ENCODE measurements around the gene AMOT. TPM values are rescaled to one million over a fixed set of nuclear protein-coding genes. Genes with fewer than 3 reads are reported as not detected.

The AMOT gene, protein sequence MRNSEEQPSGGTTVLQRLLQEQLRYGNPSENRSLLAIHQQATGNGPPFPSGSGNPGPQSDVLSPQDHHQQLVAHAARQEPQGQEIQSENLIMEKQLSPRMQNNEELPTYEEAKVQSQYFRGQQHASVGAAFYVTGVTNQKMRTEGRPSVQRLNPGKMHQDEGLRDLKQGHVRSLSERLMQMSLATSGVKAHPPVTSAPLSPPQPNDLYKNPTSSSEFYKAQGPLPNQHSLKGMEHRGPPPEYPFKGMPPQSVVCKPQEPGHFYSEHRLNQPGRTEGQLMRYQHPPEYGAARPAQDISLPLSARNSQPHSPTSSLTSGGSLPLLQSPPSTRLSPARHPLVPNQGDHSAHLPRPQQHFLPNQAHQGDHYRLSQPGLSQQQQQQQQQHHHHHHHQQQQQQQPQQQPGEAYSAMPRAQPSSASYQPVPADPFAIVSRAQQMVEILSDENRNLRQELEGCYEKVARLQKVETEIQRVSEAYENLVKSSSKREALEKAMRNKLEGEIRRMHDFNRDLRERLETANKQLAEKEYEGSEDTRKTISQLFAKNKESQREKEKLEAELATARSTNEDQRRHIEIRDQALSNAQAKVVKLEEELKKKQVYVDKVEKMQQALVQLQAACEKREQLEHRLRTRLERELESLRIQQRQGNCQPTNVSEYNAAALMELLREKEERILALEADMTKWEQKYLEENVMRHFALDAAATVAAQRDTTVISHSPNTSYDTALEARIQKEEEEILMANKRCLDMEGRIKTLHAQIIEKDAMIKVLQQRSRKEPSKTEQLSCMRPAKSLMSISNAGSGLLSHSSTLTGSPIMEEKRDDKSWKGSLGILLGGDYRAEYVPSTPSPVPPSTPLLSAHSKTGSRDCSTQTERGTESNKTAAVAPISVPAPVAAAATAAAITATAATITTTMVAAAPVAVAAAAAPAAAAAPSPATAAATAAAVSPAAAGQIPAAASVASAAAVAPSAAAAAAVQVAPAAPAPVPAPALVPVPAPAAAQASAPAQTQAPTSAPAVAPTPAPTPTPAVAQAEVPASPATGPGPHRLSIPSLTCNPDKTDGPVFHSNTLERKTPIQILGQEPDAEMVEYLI
- 10 to 100 TPM in 1 of 3 donors, 1 to 10 TPM in 2; 7.1 to 15.8 (median 9.3) TPM for total RNA-seq
- 7.4 TPM for total RNA-seq (2013)

DNA sequence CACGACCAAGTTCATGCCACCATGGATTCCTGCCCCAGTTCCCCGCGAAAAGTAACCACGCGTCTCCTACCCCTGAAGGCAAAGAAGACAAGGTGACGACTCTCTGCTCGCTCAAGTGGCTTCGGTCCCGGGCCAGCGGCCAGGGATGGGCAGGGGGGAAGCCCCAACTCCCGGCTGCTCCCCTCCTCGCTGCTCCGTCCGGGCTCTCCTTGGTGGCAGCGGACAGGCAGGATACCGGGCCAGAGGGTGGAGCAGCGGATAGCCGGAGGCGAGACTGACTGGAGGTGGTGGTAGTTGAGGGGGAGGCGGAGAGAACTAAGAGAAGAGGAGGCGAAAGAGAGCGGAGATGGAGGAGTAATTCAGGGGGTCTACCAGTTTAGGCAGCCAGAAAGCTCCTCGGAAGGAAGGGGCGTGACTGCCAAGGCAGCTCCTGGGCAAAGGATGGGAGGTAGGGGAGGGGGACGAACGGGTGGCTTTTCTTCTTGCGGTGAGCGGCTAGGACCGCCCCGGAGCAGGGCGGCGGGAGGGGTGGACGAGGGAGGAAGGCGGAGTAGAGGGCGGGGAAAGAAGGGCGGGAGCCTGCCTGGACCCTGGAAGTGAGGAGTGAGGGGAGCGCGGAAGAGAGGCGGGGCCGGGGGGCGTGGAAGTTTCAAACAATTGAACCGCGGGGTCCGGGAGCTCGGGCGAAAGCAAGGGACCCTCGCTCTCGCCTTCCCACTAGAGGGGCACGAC lies at the start of gene AMOT:
Gene AMOT (minus strand): TSS at position 450 of the 732 bp plus-strand sequence. CDS start 17,705 bp downstream, outside the sequence.
- Mint-ChIP-seq H3K27ac (peak within 1 kb of the TSS; percentile 67 to 89), H3K27me3 (ENCODE audit: low read depth in 2 of 2) (peaks cover 2 to 47% of the 10 kb centered on the region in 2 donors), H3K4me3 (peak within 1 kb of the TSS; percentile 91), H3K36me3 (no peaks in the 10 kb centered on the region), H3K9me3 (no peaks in the 10 kb centered on the region), H3K4me1 (peaks cover 19 to 28% of the 10 kb centered on the region in 2 donors)
- intact Hi-C loops (cut with micrococcal nuclease), result no loop called here
- Histone ChIP-seq H3K27ac (ENCODE audit: low read length) (peak within 1 kb of the TSS; percentile 57), H3K4me3 (ENCODE audit: low read length) (peak within 1 kb of the TSS; percentile 95), H3K4me1 (ENCODE audit: control insufficient read depth, insufficient read depth, low read length) (peaks cover 8% of the 10 kb centered on the region), H3K27me3 (ENCODE audit: control insufficient read depth, insufficient read depth, low read length) (no peaks in the 10 kb centered on the region), H3K36me3 (ENCODE audit: control insufficient read depth, insufficient read depth, low read length) (no peaks in the 10 kb centered on the region), H3K9me3 (ENCODE audit: control insufficient read depth, insufficient read depth, low read length) (no peaks in the 10 kb centered on the region)
- WGBS (ENCODE audit: insufficient coverage), result under 1% methylated on average over 49 of the region's 49 CpGs
- TF ChIP-seq, protein P1, sequence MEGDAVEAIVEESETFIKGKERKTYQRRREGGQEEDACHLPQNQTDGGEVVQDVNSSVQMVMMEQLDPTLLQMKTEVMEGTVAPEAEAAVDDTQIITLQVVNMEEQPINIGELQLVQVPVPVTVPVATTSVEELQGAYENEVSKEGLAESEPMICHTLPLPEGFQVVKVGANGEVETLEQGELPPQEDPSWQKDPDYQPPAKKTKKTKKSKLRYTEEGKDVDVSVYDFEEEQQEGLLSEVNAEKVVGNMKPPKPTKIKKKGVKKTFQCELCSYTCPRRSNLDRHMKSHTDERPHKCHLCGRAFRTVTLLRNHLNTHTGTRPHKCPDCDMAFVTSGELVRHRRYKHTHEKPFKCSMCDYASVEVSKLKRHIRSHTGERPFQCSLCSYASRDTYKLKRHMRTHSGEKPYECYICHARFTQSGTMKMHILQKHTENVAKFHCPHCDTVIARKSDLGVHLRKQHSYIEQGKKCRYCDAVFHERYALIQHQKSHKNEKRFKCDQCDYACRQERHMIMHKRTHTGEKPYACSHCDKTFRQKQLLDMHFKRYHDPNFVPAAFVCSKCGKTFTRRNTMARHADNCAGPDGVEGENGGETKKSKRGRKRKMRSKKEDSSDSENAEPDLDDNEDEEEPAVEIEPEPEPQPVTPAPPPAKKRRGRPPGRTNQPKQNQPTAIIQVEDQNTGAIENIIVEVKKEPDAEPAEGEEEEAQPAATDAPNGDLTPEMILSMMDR (IDR thresholded peaks at IDR 0.05), result no peak
- ATAC-seq (peak; percentile 46 to 73 (median 59)), DNase-seq (peak; percentile 39 to 76)

DNA sequence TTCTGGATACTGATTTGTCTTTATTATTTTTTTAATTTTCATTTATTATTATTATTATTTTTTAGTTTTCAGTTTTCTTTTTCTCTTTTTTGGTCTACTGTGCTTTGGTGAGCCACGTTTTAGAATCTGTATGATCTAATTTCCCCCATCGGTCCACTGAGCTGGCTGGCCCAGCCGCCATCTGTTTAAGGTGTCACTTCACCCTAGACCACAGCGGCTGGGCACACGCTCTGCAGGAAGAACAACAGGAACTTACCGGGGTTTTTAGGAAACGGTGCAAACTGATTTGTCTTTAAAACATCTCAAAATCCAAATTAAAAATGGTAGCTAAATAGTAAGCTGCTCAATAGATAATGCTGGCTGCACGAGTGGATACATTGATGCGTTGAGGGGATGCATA lies 48.8 kb upstream of the AMOT start:
- ATAC-seq (peak in 2 of 3 donors; percentile 47 to 84), DNase-seq (no peak)
- H3K4me1 Mint-ChIP-seq, result peaks cover 24 to 29% of the 10 kb centered on the region in 2 donors
- no peaks in the 10 kb centered on the region for H3K9me3 Mint-ChIP-seq
- Histone ChIP-seq H3K36me3 (ENCODE audit: control insufficient read depth, insufficient read depth, low read length) (no peaks in the 10 kb centered on the region), H3K27ac (ENCODE audit: low read length) (no peak overlapping the region), H3K4me1 (ENCODE audit: control insufficient read depth, insufficient read depth, low read length) (peaks cover 15% of the 10 kb centered on the region), H3K4me3 (ENCODE audit: low read length) (no peak overlapping the region), H3K9me3 (ENCODE audit: control insufficient read depth, insufficient read depth, low read length) (no peaks in the 10 kb centered on the region), H3K27me3 (ENCODE audit: control insufficient read depth, insufficient read depth, low read length) (no peaks in the 10 kb centered on the region)
- peak overlapping the region; percentile 57 to 65 for H3K27ac Mint-ChIP-seq
- peaks cover 0 to 10% of the 10 kb centered on the region in 2 donors for H3K27me3 Mint-ChIP-seq (ENCODE audit: low read depth in 2 of 2)
- TF ChIP-seq, protein P1 (IDR thresholded peaks at IDR 0.05), result no peak
- 0% methylated on average over 4 of the region's 9 CpGs for WGBS (ENCODE audit: insufficient coverage)
- intact Hi-C loops (cut with micrococcal nuclease), result no loop called here
- no peaks in the 10 kb centered on the region for H3K36me3 Mint-ChIP-seq
- H3K4me3 Mint-ChIP-seq, result peak overlapping the region; percentile 75

DNA sequence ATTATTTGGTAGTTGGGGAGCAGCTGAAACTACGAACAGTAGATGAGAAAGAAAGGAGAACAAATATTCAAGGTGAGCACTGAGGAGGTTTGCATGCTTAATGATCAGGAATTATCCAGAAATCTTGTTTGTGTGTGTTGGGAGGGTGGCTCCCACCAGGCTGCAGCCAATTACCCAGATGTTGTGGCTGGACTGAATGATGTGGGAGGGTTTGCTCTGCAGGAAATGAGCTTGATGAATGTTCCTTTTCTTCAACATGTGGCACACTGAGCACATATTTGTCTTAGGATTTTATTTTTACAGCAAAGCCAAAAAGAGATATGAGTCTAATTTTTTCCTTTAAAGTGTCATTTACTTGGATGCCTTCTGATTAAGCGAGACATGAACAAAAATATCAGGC lies 48.3 kb upstream of the AMOT start:
- H3K9me3 Mint-ChIP-seq, result no peaks in the 10 kb centered on the region
- H3K27ac Mint-ChIP-seq, result peak overlapping the region in 1 of 2 donors; percentile 57
- H3K4me1 ChIP-seq (ENCODE audit: control insufficient read depth, insufficient read depth, low read length), result peaks cover 15% of the 10 kb centered on the region
- no peak for DNase-seq
- H3K27me3 Mint-ChIP-seq (ENCODE audit: low read depth in 2 of 2), result peaks cover 0 to 7% of the 10 kb centered on the region in 2 donors
- H3K9me3 ChIP-seq (ENCODE audit: control insufficient read depth, insufficient read depth, low read length), result no peaks in the 10 kb centered on the region
- TF ChIP-seq, protein P1 (IDR thresholded peaks at IDR 0.05), result no peak
- H3K4me1 Mint-ChIP-seq, result peaks cover 28 to 29% of the 10 kb centered on the region in 2 donors
- H3K36me3 ChIP-seq (ENCODE audit: control insufficient read depth, insufficient read depth, low read length), result no peaks in the 10 kb centered on the region
- no peak overlapping the region for H3K4me3 ChIP-seq (ENCODE audit: low read length)
- WGBS (ENCODE audit: insufficient coverage), result 50% methylated on average over 1 of the region's 2 CpGs
- H3K36me3 Mint-ChIP-seq, result no peaks in the 10 kb centered on the region
- H3K4me3 Mint-ChIP-seq, result peak overlapping the region; percentile 54
- intact Hi-C loops (cut with micrococcal nuclease), result no loop called here
- H3K27ac ChIP-seq (ENCODE audit: low read length), result no peak overlapping the region
- peak in 1 of 3 donors; percentile 36 for ATAC-seq
- no peaks in the 10 kb centered on the region for H3K27me3 ChIP-seq (ENCODE audit: control insufficient read depth, insufficient read depth, low read length)
